ENCODE measurements around the gene RUVBL2.

Gene RUVBL2

DNA sequence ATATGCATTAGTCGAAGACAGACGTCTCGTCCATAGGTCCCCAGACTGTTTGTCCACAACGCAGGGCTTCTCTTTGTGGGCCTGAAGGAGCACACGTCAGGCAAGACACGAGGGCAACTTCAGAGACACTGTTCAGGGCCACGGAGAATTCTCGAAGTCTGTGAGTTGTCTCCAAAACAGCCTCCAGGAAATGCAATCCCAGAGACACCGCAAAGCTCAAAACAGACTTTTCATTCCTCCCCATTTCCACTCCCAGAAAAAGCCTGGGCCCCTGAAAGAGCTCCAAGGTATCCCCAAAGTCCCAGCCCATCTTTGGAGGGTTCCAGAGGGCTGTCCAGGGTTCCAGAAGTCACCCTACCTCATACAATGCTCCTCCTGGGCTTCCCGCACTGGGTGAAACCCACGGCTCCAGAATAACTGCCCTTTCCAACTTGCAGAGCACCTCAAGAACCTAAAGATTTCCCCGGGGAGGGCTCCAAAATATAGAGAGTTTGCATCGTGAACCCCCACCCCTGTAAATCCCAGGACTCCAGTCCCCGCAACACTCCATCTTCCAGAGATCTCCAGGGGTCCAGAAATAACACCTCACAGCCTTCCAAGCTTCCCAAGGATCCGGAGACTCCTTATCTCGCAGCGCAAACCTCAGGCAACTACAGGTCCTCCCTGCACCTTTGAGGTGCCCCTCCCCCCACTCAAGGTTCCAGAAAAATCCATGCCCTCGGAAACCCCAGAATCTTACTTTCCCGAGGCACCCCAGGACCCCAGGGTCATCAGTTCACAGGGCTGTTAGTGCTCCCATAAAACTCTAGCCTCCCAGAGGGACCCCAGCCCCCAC is 29.3 kb upstream of the RUVBL2 start:
- DNase-seq (ENCODE audit: low read depth): no peak

DNA sequence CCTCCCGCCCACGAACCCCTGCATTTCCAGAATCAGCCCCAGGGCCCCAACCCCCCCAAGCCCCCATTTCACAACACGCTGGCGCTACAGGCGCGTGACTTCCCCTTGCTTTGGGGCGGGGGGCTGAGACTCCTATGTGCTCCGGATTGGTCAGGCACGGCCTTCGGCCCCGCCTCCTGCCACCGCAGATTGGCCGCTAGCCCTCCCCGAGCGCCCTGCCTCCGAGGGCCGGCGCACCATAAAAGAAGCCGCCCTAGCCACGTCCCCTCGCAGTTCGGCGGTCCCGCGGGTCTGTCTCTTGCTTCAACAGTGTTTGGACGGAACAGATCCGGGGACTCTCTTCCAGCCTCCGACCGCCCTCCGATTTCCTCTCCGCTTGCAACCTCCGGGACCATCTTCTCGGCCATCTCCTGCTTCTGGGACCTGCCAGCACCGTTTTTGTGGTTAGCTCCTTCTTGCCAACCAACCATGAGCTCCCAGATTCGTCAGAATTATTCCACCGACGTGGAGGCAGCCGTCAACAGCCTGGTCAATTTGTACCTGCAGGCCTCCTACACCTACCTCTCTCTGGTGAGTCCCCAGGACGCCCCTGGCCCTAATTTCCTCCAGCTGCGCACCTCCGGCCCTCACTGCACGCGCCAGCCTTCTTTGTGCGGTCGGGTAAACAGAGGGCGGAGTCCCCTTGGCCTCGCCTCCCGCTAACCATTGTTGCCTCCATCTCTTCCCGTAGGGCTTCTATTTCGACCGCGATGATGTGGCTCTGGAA is 28.5 kb upstream of the RUVBL2 start, which contains the start of gene FTL:
TSS of gene FTL (plus strand) at position 270 of the 766 bp plus-strand sequence. CDS start at position 469, 199 bp downstream.
- peak; percentile 96 for DNase-seq (ENCODE audit: low read depth)

DNA sequence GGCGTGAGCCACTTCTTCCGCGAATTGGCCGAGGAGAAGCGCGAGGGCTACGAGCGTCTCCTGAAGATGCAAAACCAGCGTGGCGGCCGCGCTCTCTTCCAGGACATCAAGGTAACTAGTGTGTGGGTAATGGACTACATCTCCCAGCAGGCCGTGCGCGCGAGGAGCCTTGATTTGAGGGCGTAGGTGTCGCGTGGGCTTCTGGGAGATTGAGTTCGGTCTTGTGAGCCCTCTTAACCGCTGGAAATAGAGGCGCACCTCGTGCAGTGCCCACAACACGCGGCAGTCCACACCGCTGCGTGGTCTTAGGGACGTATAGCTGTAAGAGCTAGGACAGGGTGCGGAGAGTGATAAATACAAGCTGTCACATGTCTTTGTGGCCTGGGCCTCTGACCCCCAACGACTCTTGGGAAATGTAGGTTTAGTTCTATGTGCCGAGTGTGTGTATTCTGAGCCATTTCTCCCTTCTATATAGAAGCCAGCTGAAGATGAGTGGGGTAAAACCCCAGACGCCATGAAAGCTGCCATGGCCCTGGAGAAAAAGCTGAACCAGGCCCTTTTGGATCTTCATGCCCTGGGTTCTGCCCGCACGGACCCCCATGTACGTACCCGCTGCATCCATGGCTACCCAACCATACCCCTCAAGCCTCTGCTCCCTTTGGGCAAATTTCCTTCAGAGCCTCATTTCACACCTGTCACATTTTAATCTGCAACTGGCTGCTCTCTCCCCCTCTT is 27.7 kb upstream of the RUVBL2 start:
- peak; percentile 75 for DNase-seq (ENCODE audit: low read depth)

DNA sequence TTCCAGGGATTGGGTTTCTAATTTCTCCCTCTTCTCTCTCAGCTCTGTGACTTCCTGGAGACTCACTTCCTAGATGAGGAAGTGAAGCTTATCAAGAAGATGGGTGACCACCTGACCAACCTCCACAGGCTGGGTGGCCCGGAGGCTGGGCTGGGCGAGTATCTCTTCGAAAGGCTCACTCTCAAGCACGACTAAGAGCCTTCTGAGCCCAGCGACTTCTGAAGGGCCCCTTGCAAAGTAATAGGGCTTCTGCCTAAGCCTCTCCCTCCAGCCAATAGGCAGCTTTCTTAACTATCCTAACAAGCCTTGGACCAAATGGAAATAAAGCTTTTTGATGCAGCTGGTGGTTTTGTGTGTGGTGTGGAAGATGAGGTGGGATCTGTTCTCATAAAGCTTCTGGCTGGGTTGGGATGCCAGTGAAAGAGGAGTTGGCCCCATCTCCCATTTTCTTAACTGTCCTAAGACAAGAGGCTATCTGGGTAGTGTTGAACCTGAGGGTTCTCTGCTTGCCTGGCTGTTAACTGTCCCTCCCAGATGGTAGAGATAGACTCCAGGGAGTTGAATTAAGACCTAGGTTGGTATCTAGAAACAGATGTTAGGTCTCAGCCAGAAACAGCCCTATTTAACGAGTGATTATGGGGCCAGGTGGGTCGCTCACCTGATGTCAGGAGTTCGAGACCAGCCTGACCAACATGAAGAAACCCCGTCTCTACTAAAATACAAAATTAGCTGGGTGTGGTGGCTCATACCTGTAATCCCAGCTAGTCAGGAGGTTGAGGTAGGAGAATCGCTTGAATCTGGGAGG is 26.9 kb upstream of the RUVBL2 start:
- no peak for DNase-seq (ENCODE audit: low read depth)

DNA sequence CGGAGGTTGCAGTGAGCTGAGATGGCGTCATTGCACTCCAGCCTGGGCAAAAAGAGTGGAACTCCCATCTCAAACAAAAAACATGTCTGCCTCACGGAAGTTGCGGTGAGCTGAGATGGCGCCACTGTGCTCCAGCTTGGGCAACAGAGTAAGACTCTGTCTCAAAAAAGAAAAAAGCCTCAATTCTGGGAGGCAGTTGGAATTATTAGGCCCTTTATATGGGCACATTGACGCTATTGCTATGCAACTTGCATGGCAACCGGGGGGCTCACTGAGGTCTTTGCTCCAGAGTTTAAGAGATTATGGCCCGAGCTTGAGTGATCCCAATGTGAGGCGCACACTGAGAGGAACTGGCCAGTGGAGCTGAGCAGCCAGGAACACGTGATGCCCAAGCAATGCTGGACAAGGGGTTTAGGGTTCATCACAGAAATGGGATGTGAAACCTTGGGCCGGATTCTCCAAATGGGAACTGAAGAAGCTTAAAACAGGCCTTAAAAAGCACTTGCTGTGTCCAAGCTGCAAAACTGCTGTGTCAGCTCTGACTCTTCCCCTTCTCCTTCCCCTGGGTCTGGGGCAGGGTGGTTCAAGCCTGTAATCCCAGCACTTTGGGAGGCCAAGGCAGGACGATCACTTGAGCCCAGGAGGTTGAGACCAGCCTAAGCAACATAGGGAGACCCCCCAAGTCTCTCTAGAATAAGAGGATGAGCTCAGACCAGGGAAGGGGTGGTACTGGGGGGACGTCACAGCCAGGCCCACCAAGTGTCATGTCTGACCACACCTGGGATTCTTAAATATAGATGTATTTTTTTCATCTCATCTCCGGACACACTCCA is 26.1 kb upstream of the RUVBL2 start:
- DNase-seq (ENCODE audit: low read depth): no peak

DNA sequence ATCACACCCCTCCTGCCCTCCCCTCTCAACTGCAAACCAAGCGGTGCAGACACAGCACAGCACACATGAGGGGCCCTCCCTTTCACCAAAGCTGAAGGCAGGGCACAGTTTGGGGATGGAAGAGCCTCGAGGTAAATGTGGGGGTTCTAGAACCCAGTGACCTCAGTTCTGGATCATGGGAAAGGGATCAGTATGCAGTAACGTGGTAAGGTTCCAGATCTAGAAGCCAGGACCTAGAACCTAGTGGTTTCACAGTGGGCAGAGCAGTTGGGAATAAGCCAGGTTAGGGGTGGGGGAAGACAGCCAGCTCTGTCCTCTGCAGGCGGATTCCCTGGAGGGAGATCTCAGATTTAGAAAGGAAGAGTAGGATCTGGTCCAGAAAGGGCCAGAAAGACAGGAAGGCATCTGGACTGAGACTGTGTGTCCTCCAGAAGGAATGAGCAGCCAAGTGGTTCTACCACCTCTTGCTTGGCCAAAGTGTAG is 25.5 kb upstream of the RUVBL2 start:
- DNase-seq (ENCODE audit: low read depth): no peak

DNA sequence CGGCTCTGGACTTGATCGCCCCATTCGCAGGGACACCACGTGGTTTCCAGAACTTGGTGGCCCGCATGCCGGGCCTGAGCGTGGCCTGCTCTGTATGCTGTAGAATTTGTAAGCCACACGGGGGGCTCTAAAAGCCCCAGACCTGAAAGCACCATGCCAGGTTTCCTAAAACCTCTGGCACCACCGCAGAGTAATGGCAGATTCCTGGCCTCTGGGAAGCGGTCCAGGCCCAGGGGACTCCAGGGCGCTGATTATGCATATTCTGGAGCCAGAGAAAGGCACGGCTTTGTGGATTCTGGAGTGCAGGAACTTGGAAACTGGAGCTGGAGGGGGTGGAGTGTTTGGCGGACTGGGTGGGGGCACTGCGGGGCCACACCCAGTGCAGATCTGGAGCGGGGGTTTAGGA is 24.9 kb upstream of the RUVBL2 start:
- no peak for DNase-seq (ENCODE audit: low read depth)

DNA sequence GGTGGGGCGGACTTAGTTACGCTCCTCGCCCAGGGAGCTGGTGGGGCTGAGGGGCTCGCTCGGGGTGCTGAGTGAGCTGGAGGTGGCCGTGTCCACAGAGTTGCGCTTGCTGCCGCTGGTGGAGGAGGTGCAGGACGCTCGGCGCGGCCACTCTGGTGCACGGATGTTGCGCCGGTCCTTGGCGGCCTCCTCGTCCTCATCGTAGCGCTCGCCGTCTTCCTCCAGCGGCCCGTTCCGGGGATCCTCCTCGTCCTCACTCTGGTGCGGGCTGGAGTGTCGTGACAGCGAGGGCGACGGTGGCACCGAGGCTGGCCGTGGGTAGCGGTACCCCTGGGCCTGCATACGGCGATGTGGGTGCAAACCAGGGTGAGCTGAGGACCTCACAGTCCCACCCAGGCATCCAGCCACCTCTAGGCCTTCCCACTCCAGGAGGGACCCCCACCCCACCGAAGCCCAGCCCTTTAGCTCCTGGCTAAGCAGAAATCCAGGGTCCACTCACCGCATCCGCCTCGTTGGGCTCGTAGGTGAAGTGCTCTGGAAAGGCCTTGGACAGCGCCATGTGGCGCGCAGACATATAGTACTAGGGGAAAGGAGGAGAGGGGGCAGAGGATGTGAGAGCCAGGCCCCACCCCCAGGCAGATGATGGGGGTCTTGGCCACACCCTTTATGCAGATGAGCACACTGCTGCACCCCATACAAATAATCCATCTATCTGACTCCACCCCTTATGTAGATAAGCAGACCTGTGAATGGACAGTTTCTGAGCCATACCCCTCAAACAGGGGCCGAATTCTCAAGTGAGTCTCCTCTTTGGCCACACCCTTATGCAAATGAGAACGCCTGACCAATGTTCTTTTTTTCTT is 24.2 kb upstream of the RUVBL2 start:
- no peak for DNase-seq (ENCODE audit: low read depth)

DNA sequence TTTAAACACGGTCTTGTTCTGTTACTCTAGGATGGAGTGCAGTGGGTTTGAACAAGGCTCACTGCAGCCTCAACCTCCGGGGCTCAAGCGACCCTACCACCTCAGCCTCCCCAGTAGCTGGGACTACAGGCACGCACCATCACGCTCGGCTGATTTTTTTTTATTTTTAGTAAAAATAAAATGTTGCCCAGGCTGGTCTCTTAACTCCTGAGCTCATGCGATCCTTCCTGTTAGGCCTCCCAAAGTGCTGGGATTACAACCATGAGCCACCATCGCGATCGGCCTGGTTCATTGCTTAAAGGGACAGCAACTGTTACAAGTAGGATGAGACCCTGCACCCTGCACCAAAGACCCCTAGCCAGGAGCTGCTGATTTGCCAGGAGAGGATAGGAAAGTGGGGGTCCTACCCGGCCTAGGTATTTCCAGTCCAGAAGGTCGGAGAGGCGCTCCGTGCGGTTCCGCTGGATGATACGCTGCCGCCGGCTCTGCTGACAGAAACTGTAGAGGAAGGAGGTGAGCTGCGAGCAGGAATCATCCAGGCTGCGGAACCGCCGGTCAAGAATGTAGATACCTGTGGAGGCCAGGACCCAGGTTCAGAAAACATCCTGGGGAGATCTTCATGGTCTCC is 23.4 kb upstream of the RUVBL2 start:
- DNase-seq (ENCODE audit: low read depth): no peak

DNA sequence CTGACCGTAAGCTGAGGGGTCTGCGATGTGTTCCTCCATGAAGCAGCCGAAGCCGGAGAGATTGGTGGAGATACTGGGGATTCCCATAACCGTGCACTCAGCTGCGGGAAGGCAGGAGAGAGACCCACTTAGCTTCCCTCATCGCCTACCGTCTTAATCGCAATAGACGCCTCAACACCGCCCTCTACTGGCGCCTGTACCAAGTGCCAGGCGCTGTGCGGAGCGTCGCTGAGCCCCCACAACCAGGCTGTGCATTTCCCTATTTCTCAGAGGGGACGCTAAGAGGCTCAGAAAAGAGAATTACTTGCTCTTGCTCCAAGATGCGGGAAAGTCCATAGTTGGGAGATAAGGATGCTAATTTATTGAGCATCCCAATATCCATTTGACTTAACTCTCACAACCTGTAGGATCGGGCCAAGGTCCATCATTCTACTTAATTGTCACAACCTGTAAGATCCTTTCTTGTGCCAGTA is 22.7 kb upstream of the RUVBL2 start:
- DNase-seq (ENCODE audit: low read depth): peak; percentile 88

DNA sequence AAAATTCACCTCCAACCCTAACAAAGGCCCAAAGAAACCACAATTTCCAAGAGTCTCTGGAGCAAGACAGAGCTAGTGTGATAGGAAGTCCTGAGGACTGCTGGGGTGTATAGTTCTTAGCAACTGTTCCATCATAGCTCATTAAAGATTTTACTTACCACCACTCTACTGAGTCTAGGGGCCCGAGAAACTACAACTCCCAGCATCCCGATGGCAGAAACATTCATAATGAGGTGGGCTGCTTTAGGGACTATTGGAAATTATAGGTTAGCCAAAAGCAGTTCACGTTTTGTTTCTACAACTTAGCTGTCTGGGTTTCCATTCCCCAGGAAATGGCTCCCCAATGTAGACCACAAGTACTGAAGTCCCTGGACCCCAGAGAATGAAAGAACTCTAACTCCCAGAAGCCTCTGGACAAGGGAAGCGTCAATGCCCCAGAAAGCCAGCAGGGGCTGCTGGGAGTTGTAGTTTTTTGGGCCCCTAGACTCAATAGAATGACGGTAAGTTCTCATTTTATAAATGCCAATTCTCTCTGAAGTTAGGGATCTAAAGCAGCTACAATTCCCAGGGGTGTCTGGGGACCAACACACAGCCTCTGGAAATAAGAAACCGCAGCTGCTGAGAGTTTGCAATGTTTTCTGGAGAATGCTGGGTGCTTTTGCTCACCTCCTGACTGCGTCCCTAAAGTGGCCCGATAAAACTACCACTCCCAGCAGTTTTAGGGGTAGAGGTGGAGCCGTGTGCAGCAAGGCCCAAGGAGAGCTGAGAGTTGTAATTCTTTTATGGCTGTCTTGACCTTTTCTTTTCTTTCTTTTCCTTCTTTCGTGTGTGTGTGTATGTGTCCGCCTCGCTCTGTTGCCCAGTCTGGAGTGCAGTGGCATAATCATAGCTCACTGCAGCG is 17.5 kb upstream of the RUVBL2 start:
- DNase-seq (ENCODE audit: low read depth): no peak

DNA sequence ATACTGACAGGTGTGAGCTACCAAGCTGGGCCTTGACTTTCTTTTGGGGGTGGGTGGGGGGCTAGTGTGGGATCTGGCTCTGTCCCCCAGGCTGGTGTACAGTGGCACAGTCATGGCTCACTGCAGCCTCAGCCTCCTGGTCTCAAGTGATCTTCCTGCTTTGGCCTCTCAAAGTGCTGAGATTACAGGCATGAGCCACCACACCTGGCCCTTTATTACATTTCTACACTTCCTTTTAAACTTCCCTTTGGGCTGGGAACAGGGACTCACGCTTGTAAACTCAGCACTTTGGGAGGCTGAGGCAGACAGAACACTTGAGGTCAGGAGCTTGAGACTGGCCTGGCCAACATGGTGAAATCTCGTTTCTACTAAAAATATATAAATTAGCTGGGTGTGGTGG is 16.6 kb upstream of the RUVBL2 start:
- DNase-seq (ENCODE audit: low read depth): no peak

DNA sequence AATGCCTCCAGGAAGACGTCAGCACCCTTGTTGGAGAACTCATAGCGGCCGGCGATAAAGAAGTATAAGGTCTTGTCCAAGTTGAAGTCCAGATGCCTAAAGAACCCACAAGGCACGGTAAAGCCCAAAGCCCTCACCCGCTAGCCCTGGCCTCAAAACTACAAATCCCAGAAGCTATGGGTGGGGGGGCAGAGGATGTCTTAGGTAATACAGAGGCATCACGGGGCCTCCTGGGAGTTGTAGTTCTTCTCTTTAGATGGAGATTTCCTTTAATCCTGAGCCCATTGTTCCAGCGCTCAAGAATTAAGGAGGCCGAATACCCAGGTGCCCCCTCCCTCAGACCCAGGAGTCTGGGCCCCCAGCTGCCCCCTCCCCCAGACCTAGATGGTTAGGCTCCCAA is 11.4 kb upstream of the RUVBL2 start:
- DNase-seq (ENCODE audit: low read depth): no peak

DNA sequence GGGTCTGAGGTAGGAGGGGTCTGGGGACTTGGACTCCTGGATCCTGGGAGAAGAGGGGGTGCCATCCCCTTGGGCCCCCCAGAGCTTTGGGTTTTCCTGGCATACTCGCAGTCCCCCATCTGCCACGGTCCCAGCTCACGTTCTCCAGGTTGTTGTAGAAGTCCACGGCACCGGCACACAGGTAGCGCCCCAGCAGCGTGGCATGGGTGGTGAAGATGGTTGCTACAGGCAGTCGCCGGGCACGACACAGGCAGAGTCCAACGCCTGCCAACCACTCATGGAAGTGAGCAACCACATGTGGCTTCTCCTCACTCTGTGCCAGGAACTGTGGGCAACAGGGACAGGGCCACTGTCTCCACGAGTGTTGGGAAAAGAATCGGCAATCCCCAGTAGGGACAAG is 8.0 kb upstream of the RUVBL2 start:
- no peak for DNase-seq (ENCODE audit: low read depth)

DNA sequence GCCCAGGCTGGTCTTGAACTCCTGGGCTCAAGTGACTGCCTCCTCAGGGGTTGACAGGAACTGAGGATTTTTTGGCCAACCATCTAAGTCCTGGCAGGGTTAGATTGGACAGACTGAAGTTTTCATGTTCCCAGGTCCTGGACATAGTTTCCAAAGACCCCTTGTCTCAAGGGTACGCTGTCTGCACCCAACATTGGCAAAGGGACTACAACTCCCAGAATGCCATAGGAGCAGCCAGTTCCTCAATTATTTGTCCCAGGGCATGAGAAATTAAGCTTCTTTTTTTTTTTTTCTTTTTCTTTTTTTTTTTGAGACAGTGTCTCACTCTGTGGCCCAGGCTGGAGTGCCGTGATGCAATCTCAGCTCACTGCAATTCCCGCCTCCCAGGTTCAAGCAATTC is 7.5 kb upstream of the RUVBL2 start:
- no peak for DNase-seq (ENCODE audit: low read depth)

DNA sequence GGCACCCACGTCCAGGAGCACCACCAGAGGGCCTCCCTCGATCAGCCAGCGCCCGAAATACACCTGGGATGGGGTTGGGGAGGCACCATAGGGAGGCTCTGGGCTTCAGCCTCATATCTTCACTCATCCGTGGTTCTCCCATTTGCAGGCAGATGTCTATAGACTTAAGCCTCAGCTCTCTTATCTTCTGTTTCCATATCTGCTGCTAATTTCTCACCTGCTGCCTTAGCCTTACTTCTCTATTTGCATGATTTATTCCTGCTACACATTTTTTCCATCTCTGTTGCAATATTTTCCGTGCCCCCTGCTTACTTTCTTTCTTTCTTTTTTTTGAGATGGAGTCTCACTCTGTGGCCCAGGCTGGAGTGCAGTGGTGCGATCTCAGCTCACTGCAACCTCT is 6.4 kb upstream of the RUVBL2 start:
- DNase-seq (ENCODE audit: low read depth): no peak

DNA sequence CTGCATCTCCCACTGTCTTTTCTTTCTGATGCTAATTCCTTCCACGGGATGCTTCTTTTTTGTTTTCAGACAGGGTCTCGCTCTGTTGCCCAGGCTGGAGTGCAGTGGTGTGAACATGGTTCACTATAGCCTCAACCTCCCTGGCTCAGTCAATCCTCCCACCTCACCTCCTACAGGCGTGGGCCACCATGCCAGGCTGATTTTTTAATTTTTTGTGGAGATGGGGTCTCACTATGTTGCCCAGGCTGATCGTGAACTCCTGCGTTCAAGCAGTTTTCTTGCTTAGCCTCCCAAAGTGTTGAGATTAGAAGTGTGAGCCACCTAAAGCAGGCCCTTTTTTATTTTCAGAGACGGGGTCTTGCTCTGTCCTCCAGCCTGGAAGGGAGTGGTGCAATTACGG is 5.4 kb upstream of the RUVBL2 start:
- DNase-seq (ENCODE audit: low read depth): no peak

DNA sequence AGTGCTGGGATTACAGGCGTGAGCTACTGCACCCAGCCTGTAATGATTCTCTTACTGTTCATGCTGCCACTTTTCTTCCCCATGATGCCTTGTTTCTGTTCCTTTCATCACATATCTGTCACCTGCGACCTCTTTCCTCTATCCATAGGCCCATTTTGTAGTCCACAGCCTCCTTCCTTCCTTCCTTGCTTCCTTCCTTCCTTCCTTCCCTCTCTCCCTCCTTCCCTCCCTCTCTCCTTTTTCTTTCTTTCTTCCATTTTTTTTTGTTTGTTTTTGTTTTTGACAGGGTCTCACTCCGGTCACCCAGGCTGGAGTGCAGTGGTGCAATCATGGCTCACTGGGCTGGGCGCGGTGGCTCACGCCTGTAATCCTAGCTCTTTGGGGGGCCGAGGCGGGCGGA is 4.8 kb upstream of the RUVBL2 start:
- no peak for DNase-seq (ENCODE audit: low read depth)
